Glutamatergic neuron (in vitro differentiated cells): ENCODE measurements around the gene TCFL5. TPM values are rescaled to one million over a fixed set of nuclear protein-coding genes. Genes with fewer than 3 reads are reported as not detected.

Experiments used
- DNase-seq: peaks from one replicate; pipeline ENCODE4 v3.0.0; 2022
- H3K27ac Mint-ChIP-seq: one replicate; pipeline ENCODE4 v1.8.0; 2020; ENCODE audit warnings: mild to moderate bottlenecking, mixed read lengths, inconsistent platforms; ENCODE audit not compliant: unreplicated experiment
- H3K27me3 Mint-ChIP-seq: one replicate; pipeline ENCODE4 v1.8.0; 2020; ENCODE audit warnings: mild to moderate bottlenecking, moderate library complexity, mixed read lengths, inconsistent platforms; ENCODE audit not compliant: unreplicated experiment
- H3K36me3 Mint-ChIP-seq: one replicate; pipeline ENCODE4 v1.8.0; 2020; ENCODE audit warnings: mild to moderate bottlenecking, mixed read lengths, inconsistent platforms; ENCODE audit not compliant: unreplicated experiment
- H3K4me1 Mint-ChIP-seq: one replicate; pipeline ENCODE4 v1.8.0; 2020; ENCODE audit warnings: mild to moderate bottlenecking, low read depth, mixed read lengths, inconsistent platforms; ENCODE audit not compliant: unreplicated experiment
- H3K4me3 Mint-ChIP-seq: one replicate; pipeline ENCODE4 v1.8.0; 2020; ENCODE audit warnings: mild to moderate bottlenecking, mixed read lengths, inconsistent platforms; ENCODE audit not compliant: unreplicated experiment
- H3K9me3 Mint-ChIP-seq: one replicate; pipeline ENCODE4 v1.8.0; 2020; ENCODE audit warnings: mild to moderate bottlenecking, moderate library complexity, mixed read lengths, inconsistent platforms; ENCODE audit not compliant: unreplicated experiment
- total RNA-seq: library from RNA; stranded (reverse); fragmentation: NEBNext Ultra II Directional; extraction: Animal tissue kit (Norgen Biotek cat#: 25700); gene quantifications from one replicate; pipeline ENCODE4 v1.2.1, GENCODE V29; 2021; ENCODE audit not compliant: unreplicated experiment
- TF ChIP-seq, protein P1 (sequence below): fragments of 200-600 bp; sonication (generic); IDR thresholded peaks from one replicate; pipeline ENCODE4 v1.5.0; 2021; ENCODE audit not compliant: partially characterized antibody, unreplicated experiment

TCFL5 gene
- total RNA-seq, 1 donor from 2014 or later = 12.6 TPM

DNA sequence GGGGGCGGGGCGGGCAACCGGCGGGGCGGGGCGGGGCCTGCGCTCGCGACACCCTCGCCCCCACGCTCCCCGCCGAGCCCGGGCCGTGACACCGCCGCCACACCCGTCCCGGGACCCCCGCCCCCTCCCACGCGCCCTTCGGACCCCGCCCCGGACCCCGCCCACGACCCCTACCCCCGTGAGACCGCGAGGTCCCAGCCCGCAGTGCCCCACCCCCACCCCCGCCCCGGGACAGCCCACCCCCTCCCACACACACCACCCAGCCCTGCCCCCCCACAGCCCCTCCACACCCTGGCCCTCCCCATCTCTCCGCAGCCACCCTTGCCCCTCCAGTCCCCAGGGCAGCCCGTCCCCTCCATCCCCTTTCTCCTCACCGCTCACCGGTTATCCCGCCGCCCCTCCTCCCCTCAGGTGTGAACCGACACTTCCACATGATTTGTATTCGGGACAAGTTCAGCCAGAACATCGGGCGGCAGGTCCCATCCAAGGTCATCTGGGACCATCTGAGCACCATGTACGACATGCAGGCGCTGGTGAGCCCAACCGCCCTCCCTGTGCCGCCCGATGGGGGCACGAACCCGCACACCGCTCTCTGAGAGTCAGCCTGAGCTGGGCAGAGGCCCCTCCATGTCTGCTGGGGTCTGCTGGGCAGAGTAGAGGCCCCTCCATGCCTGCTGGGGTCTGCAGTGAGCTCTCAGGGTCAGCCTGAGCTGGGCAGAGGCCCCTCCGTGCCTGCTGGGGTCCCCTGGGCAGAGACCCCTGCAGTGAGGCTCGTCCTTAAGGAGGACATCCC is 64.7 kb downstream of the TCFL5 start:
- DNase-seq = no peak
- Mint-ChIP-seq H3K27ac (no peak overlapping the region), H3K4me1 (no peaks in the 10 kb centered on the region), H3K27me3 (peaks cover 12% of the 10 kb centered on the region), H3K36me3 (peaks cover 7% of the 10 kb centered on the region), H3K9me3 (peaks cover 6% of the 10 kb centered on the region), H3K4me3 (peak overlapping the region; percentile 76)
- TF ChIP-seq, protein P1, sequence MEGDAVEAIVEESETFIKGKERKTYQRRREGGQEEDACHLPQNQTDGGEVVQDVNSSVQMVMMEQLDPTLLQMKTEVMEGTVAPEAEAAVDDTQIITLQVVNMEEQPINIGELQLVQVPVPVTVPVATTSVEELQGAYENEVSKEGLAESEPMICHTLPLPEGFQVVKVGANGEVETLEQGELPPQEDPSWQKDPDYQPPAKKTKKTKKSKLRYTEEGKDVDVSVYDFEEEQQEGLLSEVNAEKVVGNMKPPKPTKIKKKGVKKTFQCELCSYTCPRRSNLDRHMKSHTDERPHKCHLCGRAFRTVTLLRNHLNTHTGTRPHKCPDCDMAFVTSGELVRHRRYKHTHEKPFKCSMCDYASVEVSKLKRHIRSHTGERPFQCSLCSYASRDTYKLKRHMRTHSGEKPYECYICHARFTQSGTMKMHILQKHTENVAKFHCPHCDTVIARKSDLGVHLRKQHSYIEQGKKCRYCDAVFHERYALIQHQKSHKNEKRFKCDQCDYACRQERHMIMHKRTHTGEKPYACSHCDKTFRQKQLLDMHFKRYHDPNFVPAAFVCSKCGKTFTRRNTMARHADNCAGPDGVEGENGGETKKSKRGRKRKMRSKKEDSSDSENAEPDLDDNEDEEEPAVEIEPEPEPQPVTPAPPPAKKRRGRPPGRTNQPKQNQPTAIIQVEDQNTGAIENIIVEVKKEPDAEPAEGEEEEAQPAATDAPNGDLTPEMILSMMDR = no peak

DNA sequence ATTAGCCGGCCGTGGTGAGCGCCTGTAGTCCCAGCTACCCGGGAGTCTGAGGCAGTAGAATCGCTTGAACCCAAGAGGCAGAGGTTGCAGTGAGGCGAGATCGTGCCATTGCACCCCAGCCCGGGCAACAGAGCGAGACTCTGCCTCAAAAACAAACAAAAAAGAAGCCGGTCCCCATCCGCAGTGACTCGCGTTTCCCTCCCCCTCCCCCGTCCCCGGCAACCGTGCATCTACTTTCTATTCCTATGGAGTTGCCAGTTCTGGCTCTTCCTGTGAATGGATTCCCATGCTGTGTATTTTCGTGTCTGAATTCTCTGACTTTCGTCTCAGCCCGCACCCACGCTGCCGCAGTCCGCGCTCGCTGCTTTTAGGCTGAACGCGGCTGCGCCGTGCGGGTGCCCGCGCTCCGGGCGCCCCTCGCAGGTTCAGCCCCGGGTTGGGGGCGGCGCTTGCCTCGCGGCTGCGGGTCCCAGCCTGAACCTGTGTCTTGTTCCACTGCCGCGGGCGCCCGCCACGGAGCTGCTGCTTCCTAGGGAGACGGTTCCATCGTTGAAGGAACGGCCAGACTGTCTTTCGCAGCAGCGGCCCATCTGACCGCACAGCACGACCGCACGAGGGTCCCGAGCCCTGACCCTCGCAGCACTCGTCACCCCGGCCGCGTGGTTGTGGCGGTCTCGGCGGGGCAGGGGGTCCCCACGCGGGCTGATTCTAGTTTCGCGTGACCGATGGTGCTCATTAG is 66.4 kb downstream of the TCFL5 start:
- peak overlapping the region; percentile 86 for H3K4me3 Mint-ChIP-seq
- H3K27ac Mint-ChIP-seq = no peak overlapping the region

DNA sequence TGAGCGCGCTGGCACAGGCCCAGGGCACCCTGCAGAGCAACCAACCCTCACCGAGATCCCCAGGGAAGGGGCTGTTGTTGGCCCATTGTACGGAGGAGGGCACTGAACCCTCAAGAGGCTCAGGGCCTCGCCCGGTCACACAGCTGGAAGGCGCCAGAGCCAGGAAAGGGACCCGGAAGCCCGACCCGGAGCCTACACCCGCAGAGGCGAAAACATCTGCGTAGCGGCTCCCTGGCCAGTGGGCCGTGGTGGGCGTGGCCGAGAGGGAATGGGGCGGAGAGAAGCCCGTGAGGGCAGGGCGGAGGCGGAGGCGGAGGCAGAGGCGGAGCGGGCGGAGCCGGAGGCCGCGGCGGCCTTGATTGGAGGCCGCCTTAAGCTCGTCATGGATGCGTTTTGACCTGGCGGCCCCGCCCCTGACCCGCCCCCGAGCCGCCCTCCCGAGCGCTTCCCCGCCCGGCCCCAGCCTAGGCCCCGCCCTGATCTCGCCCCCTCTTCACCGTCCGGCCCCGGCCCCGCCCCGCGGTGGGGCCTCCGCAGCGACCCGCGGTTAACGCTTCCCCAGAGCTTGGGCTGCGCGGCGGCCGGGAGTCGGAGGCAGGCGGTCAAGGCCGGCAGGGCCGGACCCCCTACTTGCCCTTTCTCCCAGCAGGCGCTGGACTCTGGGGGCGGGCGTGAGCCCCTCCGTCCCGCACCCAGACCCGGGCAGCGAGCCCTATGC is 67.5 kb downstream of the TCFL5 start:
- peaks cover 7% of the 10 kb centered on the region for H3K36me3 Mint-ChIP-seq
- H3K27me3 Mint-ChIP-seq = peaks cover 10% of the 10 kb centered on the region
- peaks cover 6% of the 10 kb centered on the region for H3K9me3 Mint-ChIP-seq
- H3K4me1 Mint-ChIP-seq = peaks cover 6% of the 10 kb centered on the region
- TF ChIP-seq, protein P1 = no peak
- peak overlapping the region; percentile 79 for H3K4me3 Mint-ChIP-seq
- peak; percentile 96 for DNase-seq
- H3K27ac Mint-ChIP-seq = no peak overlapping the region

More for the DNA sequence above, 66.4 kb downstream of the TCFL5 start:
- H3K9me3 Mint-ChIP-seq = peaks cover 6% of the 10 kb centered on the region
- TF ChIP-seq, protein P1 = no peak
- H3K4me1 Mint-ChIP-seq = peaks cover 6% of the 10 kb centered on the region
- peaks cover 10% of the 10 kb centered on the region for H3K27me3 Mint-ChIP-seq
- peak; percentile 74 for DNase-seq
- H3K36me3 Mint-ChIP-seq = peaks cover 7% of the 10 kb centered on the region

DNA sequence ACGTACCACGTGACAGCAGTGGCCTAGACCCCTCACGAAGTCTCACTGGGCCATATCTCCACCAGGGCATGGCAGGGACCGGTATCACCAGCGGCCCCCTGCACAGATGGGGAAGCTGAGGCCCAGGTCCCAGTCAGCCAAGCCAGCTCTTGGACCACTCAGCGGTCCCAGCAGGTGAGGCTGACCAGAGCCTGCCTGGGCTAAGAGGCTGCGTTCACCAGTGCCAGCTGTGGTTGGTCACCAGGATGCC is 67.9 kb downstream of the TCFL5 start:
- Mint-ChIP-seq H3K36me3 (peaks cover 6% of the 10 kb centered on the region), H3K27ac (no peak overlapping the region), H3K4me3 (no peak overlapping the region), H3K4me1 (peaks cover 6% of the 10 kb centered on the region), H3K27me3 (peaks cover 10% of the 10 kb centered on the region), H3K9me3 (peaks cover 6% of the 10 kb centered on the region)
- TF ChIP-seq, protein P1 = no peak
- DNase-seq = no peak
